ENCODE measurements around the gene ARHGEF6. TPM values are rescaled to one million over a fixed set of nuclear protein-coding genes. Genes with fewer than 3 reads are reported as not detected.

Gene ARHGEF6
- total and polyA plus RNA-seq, 2 experiments from 2014 or later: 2.5 to 6.0 TPM

DNA sequence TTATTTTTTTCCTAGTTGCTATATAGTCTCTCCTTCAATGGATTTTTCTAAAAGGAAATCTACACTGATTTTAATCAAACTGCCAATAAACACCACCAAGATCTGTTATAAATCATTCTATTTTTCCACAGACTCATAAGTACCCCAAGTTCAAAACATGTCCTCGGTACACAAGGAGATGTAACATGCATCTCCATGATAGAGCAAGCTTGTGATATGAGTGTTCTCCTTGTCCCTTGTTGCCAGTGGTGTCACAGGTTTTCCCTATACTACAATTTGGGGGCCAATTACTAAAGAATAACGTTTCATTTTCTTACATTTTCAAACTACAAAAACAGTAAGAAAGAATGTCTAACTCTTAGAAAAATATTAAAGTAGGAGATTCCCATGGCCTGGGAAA is 491 bp downstream of the ARHGEF6 start (continued):
- TF ChIP-seq, protein P1, sequence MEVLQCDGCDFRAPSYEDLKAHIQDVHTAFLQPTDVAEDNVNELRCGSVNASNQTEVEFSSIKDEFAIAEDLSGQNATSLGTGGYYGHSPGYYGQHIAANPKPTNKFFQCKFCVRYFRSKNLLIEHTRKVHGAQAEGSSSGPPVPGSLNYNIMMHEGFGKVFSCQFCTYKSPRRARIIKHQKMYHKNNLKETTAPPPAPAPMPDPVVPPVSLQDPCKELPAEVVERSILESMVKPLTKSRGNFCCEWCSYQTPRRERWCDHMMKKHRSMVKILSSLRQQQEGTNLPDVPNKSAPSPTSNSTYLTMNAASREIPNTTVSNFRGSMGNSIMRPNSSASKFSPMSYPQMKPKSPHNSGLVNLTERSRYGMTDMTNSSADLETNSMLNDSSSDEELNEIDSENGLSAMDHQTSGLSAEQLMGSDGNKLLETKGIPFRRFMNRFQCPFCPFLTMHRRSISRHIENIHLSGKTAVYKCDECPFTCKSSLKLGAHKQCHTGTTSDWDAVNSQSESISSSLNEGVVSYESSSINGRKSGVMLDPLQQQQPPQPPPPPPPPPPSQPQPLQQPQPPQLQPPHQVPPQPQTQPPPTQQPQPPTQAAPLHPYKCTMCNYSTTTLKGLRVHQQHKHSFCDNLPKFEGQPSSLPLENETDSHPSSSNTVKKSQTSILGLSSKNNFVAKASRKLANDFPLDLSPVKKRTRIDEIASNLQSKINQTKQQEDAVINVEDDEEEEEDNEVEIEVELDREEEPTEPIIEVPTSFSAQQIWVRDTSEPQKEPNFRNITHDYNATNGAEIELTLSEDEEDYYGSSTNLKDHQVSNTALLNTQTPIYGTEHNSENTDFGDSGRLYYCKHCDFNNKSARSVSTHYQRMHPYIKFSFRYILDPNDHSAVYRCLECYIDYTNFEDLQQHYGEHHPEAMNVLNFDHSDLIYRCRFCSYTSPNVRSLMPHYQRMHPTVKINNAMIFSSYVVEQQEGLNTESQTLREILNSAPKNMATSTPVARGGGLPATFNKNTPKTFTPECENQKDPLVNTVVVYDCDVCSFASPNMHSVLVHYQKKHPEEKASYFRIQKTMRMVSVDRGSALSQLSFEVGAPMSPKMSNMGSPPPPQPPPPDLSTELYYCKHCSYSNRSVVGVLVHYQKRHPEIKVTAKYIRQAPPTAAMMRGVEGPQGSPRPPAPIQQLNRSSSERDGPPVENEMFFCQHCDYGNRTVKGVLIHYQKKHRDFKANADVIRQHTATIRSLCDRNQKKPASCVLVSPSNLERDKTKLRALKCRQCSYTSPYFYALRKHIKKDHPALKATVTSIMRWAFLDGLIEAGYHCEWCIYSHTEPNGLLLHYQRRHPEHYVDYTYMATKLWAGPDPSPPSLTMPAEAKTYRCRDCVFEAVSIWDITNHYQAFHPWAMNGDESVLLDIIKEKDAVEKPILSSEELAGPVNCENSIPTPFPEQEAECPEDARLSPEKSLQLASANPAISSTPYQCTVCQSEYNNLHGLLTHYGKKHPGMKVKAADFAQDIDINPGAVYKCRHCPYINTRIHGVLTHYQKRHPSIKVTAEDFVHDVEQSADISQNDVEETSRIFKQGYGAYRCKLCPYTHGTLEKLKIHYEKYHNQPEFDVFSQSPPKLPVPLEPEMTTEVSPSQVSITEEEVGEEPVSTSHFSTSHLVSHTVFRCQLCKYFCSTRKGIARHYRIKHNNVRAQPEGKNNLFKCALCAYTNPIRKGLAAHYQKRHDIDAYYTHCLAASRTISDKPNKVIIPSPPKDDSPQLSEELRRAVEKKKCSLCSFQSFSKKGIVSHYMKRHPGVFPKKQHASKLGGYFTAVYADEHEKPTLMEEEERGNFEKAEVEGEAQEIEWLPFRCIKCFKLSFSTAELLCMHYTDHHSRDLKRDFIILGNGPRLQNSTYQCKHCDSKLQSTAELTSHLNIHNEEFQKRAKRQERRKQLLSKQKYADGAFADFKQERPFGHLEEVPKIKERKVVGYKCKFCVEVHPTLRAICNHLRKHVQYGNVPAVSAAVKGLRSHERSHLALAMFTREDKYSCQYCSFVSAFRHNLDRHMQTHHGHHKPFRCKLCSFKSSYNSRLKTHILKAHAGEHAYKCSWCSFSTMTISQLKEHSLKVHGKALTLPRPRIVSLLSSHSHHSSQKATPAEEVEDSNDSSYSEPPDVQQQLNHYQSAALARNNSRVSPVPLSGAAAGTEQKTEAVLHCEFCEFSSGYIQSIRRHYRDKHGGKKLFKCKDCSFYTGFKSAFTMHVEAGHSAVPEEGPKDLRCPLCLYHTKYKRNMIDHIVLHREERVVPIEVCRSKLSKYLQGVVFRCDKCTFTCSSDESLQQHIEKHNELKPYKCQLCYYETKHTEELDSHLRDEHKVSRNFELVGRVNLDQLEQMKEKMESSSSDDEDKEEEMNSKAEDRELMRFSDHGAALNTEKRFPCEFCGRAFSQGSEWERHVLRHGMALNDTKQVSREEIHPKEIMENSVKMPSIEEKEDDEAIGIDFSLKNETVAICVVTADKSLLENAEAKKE (CRISPR knock-in tag; IDR thresholded peaks at IDR 0.05): no peak

DNA sequence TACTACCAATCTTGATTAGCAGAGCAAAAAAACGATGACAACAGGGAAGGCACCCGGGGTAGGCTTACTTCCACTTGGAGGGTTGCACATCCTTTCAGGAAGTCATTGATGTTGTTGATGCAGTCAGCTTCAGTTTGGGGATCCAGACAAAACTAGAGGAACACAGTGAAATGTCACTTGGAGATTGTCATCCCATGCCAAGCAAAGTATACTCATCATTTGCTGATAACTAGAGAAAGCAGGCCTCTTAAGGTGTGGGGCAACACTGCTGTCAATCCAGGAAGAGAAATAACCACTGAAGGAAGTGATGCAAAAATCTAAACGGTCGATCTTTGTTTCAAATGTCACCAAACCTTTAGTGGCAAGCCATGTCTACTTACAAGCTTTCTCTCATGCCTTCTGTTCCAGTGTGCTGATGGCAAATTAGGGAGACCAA is 1.4 kb downstream of the ARHGEF6 start:
- Histone ChIP-seq H3K4me1 (ENCODE audit: insufficient read depth) (no peaks in the 10 kb centered on the region), H3K27ac (ENCODE audit: low read depth) (no peak overlapping the region), H3K4me3 (no peak overlapping the region), H3K79me2 (replicated peaks; ENCODE audit: insufficient read depth) (no peaks in the 10 kb centered on the region), H3K4me2 (no peak overlapping the region), H3K9me2 (ENCODE audit: insufficient read depth) (no peaks in the 10 kb centered on the region), H2AFZ (no peak overlapping the region), H3K36me3 (ENCODE audit: insufficient read depth) (no peaks in the 10 kb centered on the region), H3F3A (replicated peaks; ENCODE audit: low read depth) (no peaks in the 10 kb centered on the region), H3K27me3 (ENCODE audit: insufficient read depth) (no peaks in the 10 kb centered on the region), H4K20me1 (replicated peaks; ENCODE audit: insufficient read depth) (no peaks in the 10 kb centered on the region)
- no peak for DNase-seq (ENCODE audit: low spot score)
- Mint-ChIP-seq H3K4me1 (peaks cover 7% of the 10 kb centered on the region), H3K27ac (no peak overlapping the region), H3K27me3 (ENCODE audit: insufficient read depth, low read depth, poor library complexity) (no peaks in the 10 kb centered on the region), H3K36me3 (ENCODE audit: low read depth) (no peaks in the 10 kb centered on the region), H3K9me3 (no peaks in the 10 kb centered on the region), H3K4me3 (no peak overlapping the region)
- no peak for TF ChIP-seq EZH2phosphoT487 (IDR thresholded peaks at IDR 0.05; ENCODE audit: unreplicated experiment)
- TF ChIP-seq CTCF (conservative IDR thresholded peaks at IDR 0.05; ENCODE audit: low read depth in 2 of 2): no peak
- TF ChIP-seq NANOG (IDR thresholded peaks at IDR 0.05; ENCODE audit: borderline replicate concordance): no peak
- no peak for TF ChIP-seq ZNF114 (CRISPR knock-in tag; IDR thresholded peaks at IDR 0.05)
- TF ChIP-seq JUNB (IDR thresholded peaks at IDR 0.05; ENCODE audit: unreplicated experiment): no peak
- no peak for ATAC-seq

All from GM23338 (cell line).